Endometrial microvascular endothelial cells (primary cell): Measurements from ENCODE around the gene ABI1. TPM values are rescaled to one million over a fixed set of nuclear protein-coding genes. Genes with fewer than 3 reads are reported as not detected.
"Not testable (repeated sequence)": the region's sequence is repeated elsewhere in the genome, so short reads cannot be mapped to it uniquely, and the experiment has no call there.

Experiments
- in situ Hi-C: cut with HindIII; loops from 2 replicates; pipeline ENCODE4 v1.10.0; 2017; ENCODE audit warnings: low sequenced_read_pairs, low pct_unique_long_range_greater_than_20kb; ENCODE audit errors: inconsistent ontology term
- total RNA-seq: library from RNA; depleted of rRNA; stranded (reverse); fragments of >200 nt; gene quantifications from one replicate; pipeline ENCODE4 v1.2.3, GENCODE V29; 2015; ENCODE audit errors: inconsistent ontology term

ABI1 gene
- total RNA-seq, 1 donor from 2014 or later: 43.7 TPM

DNA sequence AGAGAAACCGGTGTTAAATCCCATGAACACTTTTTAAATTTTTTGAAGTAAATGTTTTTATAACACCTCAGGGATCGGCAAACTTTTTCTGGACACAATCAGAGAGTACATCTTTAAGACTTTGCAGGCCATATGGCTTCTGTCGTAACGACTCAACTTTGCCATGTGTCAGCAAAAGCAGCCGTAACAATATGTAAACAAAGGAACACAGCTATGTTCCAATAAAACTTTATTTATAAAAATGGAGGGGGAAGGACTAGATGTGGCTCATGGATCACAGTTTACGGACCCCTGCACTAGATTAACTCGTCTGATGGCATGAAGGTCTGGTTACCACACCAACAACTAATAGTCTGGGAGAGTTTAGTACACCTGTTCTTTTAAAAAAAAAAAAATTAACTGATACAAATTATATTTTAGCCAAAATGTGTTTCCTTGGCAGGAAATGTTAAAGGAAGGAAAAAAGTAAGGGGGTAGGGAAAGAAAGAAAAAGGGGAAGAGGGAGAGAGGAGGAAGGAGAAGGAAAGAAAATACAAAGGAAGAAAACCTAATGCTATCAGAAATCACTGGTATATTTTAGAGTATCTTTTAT is 50.2 kb downstream of the ABI1 start:
- in situ Hi-C loops: no loop called here

DNA sequence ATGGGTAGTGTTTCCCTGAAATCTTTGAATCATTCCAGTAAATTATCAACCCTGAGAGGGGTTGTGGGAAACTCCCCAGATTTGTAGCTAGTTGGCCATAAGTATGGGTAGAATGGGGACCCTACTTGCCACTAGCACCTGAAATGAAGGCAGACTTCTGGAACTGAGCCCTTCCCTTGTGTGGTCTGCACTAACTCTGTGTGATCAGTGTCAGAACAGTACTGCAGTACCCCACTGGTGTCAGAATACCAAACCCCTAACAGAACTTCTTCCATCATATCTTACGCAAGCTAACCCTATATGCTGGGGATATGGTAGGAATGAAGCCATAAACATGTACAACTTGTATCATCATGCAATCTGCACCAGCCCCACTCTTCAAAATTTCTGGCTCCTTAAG is 50.8 kb downstream of the ABI1 start:
- in situ Hi-C loops: no loop called here

DNA sequence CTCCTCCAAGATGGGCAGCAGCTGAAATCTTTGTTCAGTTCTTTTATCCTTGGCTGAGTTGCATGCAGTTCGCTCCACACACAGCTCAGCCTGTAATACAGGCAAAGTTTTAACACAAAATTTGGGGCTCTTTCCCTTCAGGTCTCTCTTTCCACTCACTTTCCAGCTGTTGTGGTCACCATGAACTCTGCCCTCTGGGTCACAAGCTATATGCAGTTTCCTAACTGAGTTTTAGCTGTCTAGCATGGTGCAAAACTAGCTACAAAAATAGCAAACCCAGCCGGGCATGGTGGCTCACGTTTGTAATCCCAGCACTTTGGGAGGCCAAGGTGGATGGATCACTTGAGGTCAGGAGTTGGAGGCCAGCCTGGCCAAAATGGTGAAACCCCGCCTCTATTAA is 53.2 kb downstream of the ABI1 start:
- in situ Hi-C loops: no loop called here

DNA sequence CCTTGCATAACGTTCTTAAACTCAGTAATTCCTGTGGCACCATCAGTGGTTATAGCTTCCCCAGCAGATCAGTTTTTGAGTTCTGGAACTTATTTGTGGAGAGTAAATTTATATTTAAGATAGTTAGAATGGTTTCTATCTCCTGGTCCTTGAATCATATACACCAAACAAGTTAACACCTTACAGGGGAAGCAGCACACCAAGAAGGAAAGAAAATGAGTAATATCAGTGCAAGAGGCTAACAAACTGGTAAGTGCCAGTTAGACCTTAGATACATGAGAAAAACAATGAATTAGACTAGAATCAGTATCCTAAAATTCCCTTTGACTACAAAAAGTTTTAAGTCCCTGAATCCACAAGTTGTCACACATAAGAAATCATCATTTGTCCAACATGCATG is 54.2 kb downstream of the ABI1 start:
- in situ Hi-C loops: no loop called here

DNA sequence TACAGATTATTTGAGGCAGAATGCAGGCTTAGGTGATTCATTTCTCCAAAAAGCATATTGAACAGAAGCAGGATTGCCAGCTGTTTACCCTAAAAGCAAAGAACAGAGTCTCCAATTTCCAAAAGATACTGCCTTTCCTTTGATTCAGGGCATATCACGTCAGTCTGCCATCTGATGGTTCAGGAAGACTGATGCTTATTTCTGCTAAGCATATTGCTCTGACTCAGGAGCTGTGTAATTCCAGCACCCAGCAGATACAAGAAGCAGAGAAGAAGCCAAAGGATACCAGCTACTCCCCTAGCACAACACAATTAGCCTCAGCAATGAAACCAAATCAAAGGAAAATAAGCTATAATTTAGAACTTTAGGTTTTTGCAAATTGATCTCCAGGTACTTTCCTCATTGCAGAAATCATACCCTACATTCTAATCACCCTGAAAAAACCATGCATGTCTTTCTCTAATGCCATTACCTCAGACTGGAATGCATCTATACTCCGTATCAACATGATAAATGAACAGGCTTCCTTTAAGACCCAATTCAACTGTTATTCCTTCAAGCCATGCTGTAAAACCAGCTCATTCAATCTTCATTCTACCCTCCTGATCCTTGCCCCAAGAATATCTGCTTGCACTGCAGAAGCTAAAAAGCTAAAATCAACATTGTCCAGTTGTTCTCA is 55.1 kb downstream of the ABI1 start:
- in situ Hi-C loops: no loop called here

DNA sequence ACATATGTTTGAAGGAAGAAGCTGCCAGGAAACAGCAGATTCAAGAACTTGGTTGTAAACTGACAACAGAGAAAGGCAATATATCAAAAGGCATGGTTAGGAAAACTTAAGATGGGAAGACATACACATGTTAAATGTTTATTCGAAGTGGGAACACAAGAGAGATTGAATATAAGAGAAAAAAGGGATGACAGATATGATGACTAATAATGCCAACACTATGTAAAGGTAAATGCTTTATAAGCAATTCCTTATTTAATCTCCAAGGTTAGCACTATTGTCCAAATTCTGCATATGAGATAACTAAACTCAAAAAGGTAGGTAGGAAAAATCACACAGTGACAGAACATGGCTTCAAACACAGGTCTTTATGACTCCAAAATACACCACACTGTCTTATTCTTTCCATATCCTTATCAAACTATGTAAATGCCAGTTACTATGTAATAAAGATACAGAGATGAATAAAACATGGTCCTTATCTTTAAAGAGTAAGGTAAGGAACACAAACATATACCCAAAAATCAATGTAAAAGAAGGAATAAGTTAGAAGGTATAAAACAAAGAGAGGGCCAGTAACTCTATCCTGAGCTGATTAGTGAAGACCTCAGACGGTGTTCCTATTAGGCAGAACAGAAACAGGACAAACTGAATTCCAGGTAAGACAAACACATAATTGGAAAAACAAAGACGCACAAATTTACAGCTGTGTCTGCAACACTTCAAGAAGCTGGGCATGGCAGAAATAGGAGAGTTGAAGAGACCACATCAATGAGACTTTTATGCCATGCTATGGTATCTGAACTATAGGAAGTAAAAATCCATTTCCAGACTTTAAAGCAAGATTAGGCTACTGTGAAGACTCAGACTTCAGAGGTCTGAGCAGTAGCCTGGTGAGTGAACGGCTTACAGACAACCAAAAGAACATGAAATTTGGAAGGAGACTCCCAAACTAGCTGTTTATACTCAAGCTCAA is 56.1 kb downstream of the ABI1 start:
- in situ Hi-C loops: no loop called here

DNA sequence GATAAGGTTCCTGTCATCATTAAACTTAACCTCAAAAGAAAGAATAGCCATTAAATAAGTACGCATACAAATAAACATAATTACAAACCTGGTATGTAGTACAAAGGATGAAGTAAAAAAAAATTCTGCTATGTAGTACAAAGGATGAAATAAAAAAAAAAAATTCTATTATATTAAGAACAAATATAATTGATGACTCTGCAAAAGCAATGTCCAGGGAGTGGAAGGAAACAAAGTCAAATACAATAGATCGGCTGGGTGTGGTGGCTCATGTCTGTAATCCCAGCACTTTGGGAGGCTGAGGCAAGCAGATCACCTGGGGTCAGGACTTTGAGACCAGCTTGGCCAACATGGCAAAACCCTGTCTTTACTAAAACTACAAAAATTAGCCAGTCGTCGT is 56.9 kb downstream of the ABI1 start:
- in situ Hi-C loops: no loop called here

DNA sequence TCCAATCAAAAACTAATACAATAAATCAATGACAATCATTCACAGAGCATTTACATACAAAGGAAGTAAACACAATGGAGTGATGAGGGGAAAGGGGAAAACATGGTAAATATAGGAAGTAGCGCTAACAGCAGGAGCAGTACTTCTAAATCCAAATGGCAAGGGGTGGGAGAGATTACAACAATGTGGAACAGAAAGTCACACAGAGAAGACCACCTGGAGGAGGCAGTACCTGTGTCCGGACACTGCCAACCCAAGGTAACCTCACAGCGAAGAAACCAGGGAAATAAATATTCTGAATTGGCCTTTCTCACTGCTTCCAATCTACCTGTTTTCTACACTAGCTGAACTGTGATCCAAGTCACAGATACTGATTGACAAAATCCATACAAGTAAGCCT is 58.2 kb downstream of the ABI1 start:
- in situ Hi-C loops: no loop called here

DNA sequence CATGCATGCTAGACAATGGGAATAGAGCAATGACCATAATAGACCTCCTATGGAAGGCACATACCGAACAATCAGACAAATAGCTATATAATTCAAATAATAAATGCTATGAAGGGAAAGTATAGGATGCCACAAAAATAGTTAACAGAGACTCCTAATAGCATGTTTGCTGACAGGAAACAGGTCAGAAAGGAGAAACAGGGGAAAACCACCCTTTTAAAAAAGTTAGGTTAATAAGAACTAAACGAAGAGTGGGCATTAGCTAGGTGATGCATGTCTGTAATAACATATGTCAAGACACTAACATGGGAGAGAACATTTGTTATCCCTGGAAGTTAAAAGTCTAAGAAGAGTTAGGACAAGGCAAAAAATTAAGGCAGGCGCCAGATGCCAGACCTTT is 58.9 kb downstream of the ABI1 start:
- in situ Hi-C loops: no loop called here

DNA sequence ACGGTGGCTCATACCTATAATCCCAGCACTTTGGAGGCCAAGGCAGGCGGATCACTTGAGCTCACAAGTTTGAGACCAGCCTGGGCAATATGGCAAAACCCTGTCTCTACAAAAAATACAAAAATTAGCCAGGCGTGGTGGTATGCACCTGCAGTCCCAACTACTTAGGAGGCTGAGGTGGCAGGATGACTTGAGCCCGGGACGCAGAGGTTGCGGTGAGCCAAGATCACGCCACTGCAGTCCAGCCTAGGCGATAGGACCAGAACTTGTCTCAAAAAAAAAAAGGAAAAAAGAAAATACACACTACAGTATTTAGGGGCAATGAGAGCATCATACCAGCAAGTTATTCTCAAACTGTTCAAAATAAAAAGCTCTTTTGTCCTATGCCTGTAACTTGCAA is 59.5 kb downstream of the ABI1 start:
- in situ Hi-C loops: no loop called here

DNA sequence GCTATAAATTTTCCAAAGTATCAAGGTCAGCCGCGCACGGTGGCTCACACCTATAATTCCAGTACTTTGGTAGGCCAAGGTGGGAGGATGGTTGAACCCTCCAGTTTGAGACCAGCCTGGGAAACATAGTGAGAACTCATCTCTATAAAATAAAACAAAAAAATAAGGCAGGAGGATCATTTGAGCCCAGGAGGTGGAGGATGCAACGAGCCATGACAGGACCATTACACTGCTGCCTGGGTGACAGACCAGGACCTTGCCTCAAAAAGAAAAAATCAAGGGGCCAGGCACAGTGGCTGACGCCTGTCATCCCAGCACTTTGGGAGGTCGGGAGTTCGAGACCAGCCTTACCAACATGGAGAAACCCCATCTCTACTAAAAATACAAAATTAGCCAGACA is 60.3 kb downstream of the ABI1 start:
- in situ Hi-C loops: no loop called here

DNA sequence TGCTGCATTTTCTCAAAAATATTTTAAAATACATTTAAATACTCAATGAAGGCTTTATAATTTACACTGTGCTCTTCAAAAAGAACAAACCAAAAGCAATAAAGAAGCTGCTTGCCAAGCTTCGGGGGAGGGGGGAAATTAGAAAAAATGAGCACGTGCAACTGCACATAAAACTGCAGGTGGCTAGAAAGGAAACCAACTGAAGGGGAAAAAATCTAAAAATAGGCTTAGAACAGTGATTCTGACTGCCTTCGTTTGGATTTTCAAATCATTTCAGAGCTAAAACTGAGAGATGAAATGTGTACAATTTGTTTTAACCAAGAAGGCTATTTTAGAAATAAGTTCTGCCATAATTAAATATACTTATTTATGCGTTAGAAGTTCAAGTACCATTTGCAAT is 61.4 kb downstream of the ABI1 start:
- in situ Hi-C loops: no loop called here

DNA sequence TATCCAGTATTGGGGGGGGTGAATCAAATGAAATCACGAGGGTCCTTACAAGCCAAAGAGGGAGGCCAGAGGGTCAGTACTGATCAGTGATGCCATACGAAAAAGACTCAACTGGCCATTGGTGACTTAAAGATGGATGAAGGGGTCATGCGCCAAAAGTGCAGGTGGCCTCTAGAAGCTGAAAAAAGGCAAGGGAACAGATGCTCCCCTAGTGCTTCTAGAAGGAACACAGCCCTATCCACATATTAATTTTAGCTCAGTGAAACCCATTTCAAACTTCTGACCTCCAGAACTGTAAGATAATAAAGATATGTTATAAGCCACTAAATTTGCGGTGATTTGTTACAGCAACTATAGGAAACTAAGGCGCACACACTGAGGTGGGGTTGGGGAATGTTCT is 62.5 kb downstream of the ABI1 start:
- in situ Hi-C loops: no loop called here

DNA sequence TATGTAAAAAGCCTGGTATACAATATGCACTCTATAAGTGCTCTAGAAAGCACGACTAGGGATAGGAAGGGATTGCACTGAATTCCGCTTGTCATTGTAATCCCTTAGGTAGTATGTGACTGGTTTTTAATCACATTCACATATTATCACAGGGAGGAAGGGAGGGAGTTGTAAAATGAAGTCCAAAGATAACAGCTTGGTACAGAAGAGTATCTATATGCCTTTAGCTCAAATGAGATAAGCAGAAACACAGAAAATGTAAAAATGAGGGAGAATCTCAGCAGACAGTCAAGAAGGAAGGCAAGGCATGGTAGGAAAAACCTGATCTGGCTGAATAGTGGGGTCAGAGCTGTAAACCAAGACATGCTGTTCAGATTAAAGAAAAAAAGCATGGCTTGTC is 63.4 kb downstream of the ABI1 start:
- in situ Hi-C loops: no loop called here

DNA sequence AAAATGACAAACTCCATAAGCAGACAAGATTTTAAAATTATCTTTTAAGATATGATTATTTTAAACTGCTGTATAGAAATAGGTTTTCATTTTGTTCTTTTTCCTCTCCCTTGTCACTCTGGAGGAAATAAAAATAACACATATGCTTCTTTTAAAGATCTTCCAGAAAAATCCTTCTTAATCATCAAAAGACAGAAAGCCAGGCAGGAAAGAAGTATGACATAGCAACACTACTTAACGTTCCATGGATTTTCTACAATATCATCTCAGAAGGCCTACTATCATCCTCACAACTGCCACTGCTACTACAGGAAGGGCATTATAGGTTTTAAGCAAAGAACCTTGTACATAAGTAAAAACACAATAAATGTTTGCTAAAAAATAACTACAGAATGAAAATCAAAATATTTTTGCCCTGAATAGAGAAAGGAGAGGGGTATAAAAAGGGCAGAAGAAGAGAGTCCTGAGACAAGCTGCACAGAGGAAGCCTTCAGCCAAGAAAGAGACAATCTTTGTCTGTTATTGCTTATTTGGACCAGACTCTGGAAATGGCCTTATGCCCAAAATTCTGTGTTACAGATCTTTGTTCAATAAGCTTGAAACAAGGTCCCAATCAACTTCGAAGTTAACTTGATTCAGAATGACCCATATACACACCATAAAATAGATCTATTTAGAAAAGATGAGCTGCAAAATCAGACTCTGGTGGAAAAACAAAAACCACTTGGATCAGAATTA is 67.8 kb downstream of the ABI1 start:
- in situ Hi-C loops: no loop called here

DNA sequence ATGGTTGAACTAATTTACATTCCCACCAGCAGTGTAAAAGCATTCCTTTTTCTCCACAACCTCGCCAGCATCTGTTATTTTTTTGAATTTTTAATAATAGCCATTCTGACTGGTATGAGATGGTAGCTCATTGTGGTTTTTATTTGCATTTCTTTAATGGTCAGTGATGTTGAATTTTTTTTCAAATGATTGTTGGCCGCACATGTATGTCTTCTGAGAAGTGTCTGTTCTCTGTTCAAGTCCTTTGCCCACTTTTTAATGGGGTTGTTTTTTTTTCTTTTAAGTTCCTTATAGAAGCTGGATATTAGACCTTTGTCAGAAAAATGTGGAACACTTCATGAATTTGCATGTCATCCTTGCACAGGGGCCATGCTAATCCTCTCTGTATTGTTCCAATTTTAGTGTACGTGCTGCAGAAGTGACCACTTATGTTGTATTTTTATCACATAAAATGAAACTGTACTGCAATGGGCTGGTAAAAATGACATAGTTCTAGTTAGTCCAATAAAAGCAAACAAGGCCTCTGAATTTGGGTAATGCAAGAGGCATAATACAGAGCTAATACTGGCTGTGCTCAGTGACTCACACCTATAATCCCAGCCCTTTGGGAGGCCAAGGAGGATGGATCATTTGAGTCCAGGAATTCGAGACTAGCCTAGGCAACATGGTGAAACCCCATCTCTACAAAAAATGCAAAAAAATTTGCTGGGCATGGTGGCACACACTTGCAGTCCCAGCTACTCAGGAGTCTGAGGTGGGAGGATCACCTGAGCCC is 70.3 kb downstream of the ABI1 start:
- in situ Hi-C loops: no loop called here

DNA sequence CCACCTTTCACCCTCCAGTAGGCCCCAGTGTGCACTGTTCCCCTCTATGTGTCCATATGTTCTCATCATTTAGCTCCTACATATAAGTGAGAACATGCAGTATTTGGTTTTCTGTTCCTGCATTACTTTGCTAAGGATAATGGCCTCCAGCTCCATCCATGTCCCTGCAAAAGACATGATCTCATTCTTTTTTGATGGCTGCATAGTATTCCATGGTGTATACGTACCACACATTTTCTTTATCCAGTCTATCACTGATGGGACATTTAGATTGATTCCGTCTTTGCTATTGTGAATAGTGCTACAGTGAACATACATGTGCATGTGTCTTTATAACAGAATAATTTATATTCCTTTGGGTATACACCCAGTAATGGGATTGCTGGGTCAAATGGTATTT is 71.0 kb downstream of the ABI1 start:
- in situ Hi-C loops: not testable (repeated sequence)

DNA sequence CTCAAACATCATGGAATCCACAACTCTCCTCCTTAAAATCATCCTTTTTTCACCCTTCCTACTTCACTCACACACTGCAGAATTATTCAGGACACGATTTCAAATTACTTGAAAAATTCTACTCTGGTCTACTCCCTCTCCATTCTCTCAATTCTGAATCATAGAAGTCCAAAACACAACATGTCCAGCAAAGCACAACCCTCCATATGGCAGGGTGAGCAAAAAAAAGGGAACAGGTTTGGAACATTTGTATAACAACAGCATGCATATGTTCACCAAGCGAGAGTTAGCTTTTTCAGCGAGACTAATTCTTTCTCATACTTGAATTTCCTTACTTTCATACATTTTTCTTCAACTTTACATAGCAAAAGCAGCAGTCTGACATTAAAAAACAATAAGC is 73.4 kb downstream of the ABI1 start:
- in situ Hi-C loops: no loop called here

DNA sequence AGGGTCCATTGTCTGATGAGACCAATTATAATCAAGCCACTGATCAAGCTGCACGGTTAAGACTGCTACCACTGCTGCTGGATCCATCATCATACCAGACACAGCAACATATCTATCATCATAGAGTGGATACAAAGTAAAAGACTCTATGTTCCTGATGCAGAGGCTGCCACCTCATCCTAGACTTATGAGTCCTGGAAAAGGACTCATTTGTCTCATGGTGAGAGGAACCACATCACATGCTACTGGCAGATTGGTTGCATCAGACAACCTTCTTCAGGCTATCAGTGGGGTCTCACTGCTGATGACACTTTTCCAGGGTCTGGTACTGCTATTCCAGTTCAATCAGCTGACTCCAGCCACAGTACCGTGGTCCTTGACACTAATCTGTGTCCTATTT is 79.0 kb downstream of the ABI1 start:
- in situ Hi-C loops: no loop called here
